Skeletal muscle cell (primary cell): ENCODE results near the gene ZNF746.
A peak's percentile ranks its signal among the peaks of the same experiment; 100 is the strongest.

Source experiments
- DNase-seq: peaks from one replicate; pipeline ENCODE4 v3.0.0-alpha.2; 2010; ENCODE audit warnings: low read depth
- H3K4me3 ChIP-seq: 2 replicates; pipeline ENCODE4 v1.5.1; 2011; ENCODE audit warnings: low read depth, mild to moderate bottlenecking, control low read depth, low read length, moderate library complexity

Gene ZNF746

GRCh38 chr7:149497467-149498261, at the start of gene ZNF746:
ZNF746 (minus strand) TSS chr7:149497809; CDS start chr7:149497536, 273 bp downstream.
- peak; percentile 34 for DNase-seq
- H3K4me3 ChIP-seq, result peak within 1 kb of the TSS; percentile 76

GRCh38 chr7:149547126-149547525, 49.5 kb upstream of the ZNF746 start:
- DNase-seq, result no peak
- H3K4me3 ChIP-seq, result no peak overlapping the region

- no peak overlapping the region for H3K4me3 ChIP-seq
- DNase-seq, result no peak
These were observed 48.7 kb upstream of the ZNF746 start for GRCh38 chr7:149546331-149546730.

GRCh38 chr7:149544028-149544427, 46.4 kb upstream of the ZNF746 start:
- no peak for DNase-seq
- no peak overlapping the region for H3K4me3 ChIP-seq

- H3K4me3 ChIP-seq, result no peak overlapping the region
- no peak for DNase-seq
These were observed 35.0 kb upstream of the ZNF746 start for GRCh38 chr7:149532654-149533053.

GRCh38 chr7:149529136-149529718, 31.6 kb upstream of the ZNF746 start:
- H3K4me3 ChIP-seq, result no peak overlapping the region
- no peak for DNase-seq

- no peak for DNase-seq
- H3K4me3 ChIP-seq, result no peak overlapping the region
These were observed 29.8 kb upstream of the ZNF746 start for GRCh38 chr7:149527414-149527813.

- no peak for DNase-seq
- no peak overlapping the region for H3K4me3 ChIP-seq
These were observed 27.7 kb upstream of the ZNF746 start for GRCh38 chr7:149525280-149525679.

GRCh38 chr7:149524394-149524793, 26.8 kb upstream of the ZNF746 start:
- no peak overlapping the region for H3K4me3 ChIP-seq
- DNase-seq, result no peak

- no peak for DNase-seq
- no peak overlapping the region for H3K4me3 ChIP-seq
These were observed 12.6 kb upstream of the ZNF746 start for GRCh38 chr7:149510248-149510647.

- DNase-seq, result no peak
- no peak overlapping the region for H3K4me3 ChIP-seq
These were observed 12.2 kb upstream of the ZNF746 start for GRCh38 chr7:149509774-149510173.

GRCh38 chr7:149505551-149505950, 7.9 kb upstream of the ZNF746 start:
- H3K4me3 ChIP-seq, result no peak overlapping the region
- DNase-seq, result no peak

GRCh38 chr7:149501651-149502050, 4.0 kb upstream of the ZNF746 start:
- no peak overlapping the region for H3K4me3 ChIP-seq
- DNase-seq, result no peak

GRCh38 chr7:149500910-149501309, 3.3 kb upstream of the ZNF746 start:
- H3K4me3 ChIP-seq, result no peak overlapping the region

GRCh38 chr7:149500201-149500600, 2.6 kb upstream of the ZNF746 start:
- no peak overlapping the region for H3K4me3 ChIP-seq
- no peak for DNase-seq

More at GRCh38 chr7:149500910-149501309, 3.3 kb upstream of the ZNF746 start:
- no peak for DNase-seq

- H3K4me3 ChIP-seq, result no peak overlapping the region
- DNase-seq, result no peak
These were observed 1.2 kb upstream of the ZNF746 start for GRCh38 chr7:149498811-149499210.

GRCh38 chr7:149496642-149497391, 792 bp downstream of the ZNF746 start:
- DNase-seq, result no peak
- peak overlapping the region; percentile 76 for H3K4me3 ChIP-seq

GRCh38 chr7:149495785-149496641, 1.6 kb downstream of the ZNF746 start:
- peak overlapping the region; percentile 76 for H3K4me3 ChIP-seq
- DNase-seq, result peak; percentile 58

GRCh38 chr7:149494738-149495368, 2.8 kb downstream of the ZNF746 start:
- no peak overlapping the region for H3K4me3 ChIP-seq
- DNase-seq, result no peak
